ENCODE results near the gene MAPK4.

The MAPK4 gene

DNA sequence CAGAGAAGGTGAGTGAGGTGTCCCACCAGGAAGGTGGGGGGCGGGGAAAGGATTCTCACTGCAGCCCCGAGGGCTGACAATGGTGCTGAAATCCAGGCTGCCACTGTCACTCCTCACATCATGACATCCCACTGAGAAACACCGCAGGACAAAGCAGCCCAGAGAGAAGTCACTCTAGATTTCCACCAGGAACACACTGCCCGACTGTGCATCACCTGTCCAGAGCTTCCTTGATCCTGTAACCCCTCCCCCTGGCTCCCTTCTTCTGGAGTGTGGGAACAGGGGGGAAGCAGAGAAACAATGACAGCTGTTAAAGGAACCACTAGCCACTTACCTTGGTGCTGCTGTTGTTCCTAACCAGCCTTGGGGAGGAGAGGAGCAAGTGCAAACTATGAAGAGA lies 190.1 kb downstream of the MAPK4 start:
- no peak for TF ChIP-seq EZH2phosphoT487 (IDR thresholded peaks at IDR 0.05; ENCODE audit: low read depth)
- no peak for TF ChIP-seq CTCF (IDR thresholded peaks at IDR 0.05; ENCODE audit: low read depth, low read length)
- Histone ChIP-seq H3K27me3 (ENCODE audit: low read depth, low read length) (peaks cover 51% of the 10 kb centered on the region), H3K4me2 (ENCODE audit: low read length) (no peak overlapping the region), H2AFZ (ENCODE audit: low read depth, low read length) (no peak overlapping the region), H3K36me3 (replicated peaks; ENCODE audit: low read depth, low read length) (no peaks in the 10 kb centered on the region), H3K9me3 (ENCODE audit: insufficient read depth, low read length) (no peaks in the 10 kb centered on the region), H3K9ac (ENCODE audit: low read length) (no peak overlapping the region), H3K79me2 (ENCODE audit: low read length) (no peaks in the 10 kb centered on the region), H3K4me3 (ENCODE audit: low read length) (no peak overlapping the region), H3K4me1 (ENCODE audit: low read length) (no peaks in the 10 kb centered on the region), H4K20me1 (ENCODE audit: insufficient read depth, low read length) (no peaks in the 10 kb centered on the region), H3K27ac (ENCODE audit: low read length) (no peak overlapping the region)

- H3K9me3 ChIP-seq (ENCODE audit: insufficient read depth, low read length) = no peaks in the 10 kb centered on the region
- H3K4me3 ChIP-seq (ENCODE audit: low read length) = no peak overlapping the region
- TF ChIP-seq EZH2phosphoT487 (IDR thresholded peaks at IDR 0.05; ENCODE audit: low read depth) = no peak
- no peak for TF ChIP-seq CTCF (IDR thresholded peaks at IDR 0.05; ENCODE audit: low read depth, low read length)
- no peak overlapping the region for H3K4me2 ChIP-seq (ENCODE audit: low read length)
- H3K4me1 ChIP-seq (ENCODE audit: low read length) = no peaks in the 10 kb centered on the region
- H3K27ac ChIP-seq (ENCODE audit: low read length) = no peak overlapping the region
- no peak overlapping the region for H2AFZ ChIP-seq (ENCODE audit: low read depth, low read length)
- no peaks in the 10 kb centered on the region for H3K36me3 ChIP-seq (replicated peaks; ENCODE audit: low read depth, low read length)
- no peaks in the 10 kb centered on the region for H3K79me2 ChIP-seq (ENCODE audit: low read length)
- peaks cover 54% of the 10 kb centered on the region for H3K27me3 ChIP-seq (ENCODE audit: low read depth, low read length)
- no peaks in the 10 kb centered on the region for H4K20me1 ChIP-seq (ENCODE audit: insufficient read depth, low read length)
- H3K9ac ChIP-seq (ENCODE audit: low read length) = no peak overlapping the region
These were observed 190.7 kb downstream of the MAPK4 start for GRCh38 chr18:50750546-50750945.

GRCh38 chr18:50751490-50751889 lies 191.6 kb downstream of the MAPK4 start:
- Histone ChIP-seq H3K79me2 (ENCODE audit: low read length) (no peaks in the 10 kb centered on the region), H2AFZ (ENCODE audit: low read depth, low read length) (no peak overlapping the region), H3K9ac (ENCODE audit: low read length) (no peak overlapping the region), H3K4me3 (ENCODE audit: low read length) (no peak overlapping the region), H4K20me1 (ENCODE audit: insufficient read depth, low read length) (no peaks in the 10 kb centered on the region), H3K36me3 (replicated peaks; ENCODE audit: low read depth, low read length) (no peaks in the 10 kb centered on the region), H3K27ac (ENCODE audit: low read length) (no peak overlapping the region), H3K4me1 (ENCODE audit: low read length) (no peaks in the 10 kb centered on the region), H3K27me3 (ENCODE audit: low read depth, low read length) (peaks cover 60% of the 10 kb centered on the region), H3K9me3 (ENCODE audit: insufficient read depth, low read length) (no peaks in the 10 kb centered on the region), H3K4me2 (ENCODE audit: low read length) (no peak overlapping the region)
- TF ChIP-seq EZH2phosphoT487 (IDR thresholded peaks at IDR 0.05; ENCODE audit: low read depth) (no peak), CTCF (IDR thresholded peaks at IDR 0.05; ENCODE audit: low read depth, low read length) (no peak)

DNA sequence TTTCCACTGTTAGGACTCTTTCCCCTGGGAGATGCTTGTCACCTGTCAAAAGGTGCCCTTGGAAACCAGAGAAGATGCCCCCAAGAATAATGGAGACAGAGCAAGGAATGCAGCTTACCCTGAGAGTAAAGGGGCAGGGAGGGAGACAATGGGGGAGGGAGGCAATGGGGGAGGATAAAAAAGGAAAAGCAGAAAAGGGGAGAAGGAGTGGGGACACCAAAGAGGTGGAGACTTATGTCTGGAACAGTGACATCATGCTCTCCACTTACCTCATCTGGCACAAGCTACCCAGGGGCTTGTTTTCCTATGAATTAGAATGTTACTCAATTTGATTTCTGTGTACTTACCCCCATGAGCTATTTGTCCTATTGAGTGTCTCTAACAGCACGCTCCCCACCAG lies 192.1 kb downstream of the MAPK4 start:
- no peak overlapping the region for H3K27ac ChIP-seq (ENCODE audit: low read length)
- H2AFZ ChIP-seq (ENCODE audit: low read depth, low read length) = no peak overlapping the region
- H3K36me3 ChIP-seq (replicated peaks; ENCODE audit: low read depth, low read length) = no peaks in the 10 kb centered on the region
- H3K4me2 ChIP-seq (ENCODE audit: low read length) = no peak overlapping the region
- no peaks in the 10 kb centered on the region for H3K79me2 ChIP-seq (ENCODE audit: low read length)
- peaks cover 63% of the 10 kb centered on the region for H3K27me3 ChIP-seq (ENCODE audit: low read depth, low read length)
- no peak overlapping the region for H3K4me3 ChIP-seq (ENCODE audit: low read length)
- no peaks in the 10 kb centered on the region for H3K4me1 ChIP-seq (ENCODE audit: low read length)
- H4K20me1 ChIP-seq (ENCODE audit: insufficient read depth, low read length) = no peaks in the 10 kb centered on the region
- no peaks in the 10 kb centered on the region for H3K9me3 ChIP-seq (ENCODE audit: insufficient read depth, low read length)
- H3K9ac ChIP-seq (ENCODE audit: low read length) = no peak overlapping the region
- TF ChIP-seq CTCF (IDR thresholded peaks at IDR 0.05; ENCODE audit: low read depth, low read length) (no peak), EZH2phosphoT487 (IDR thresholded peaks at IDR 0.05; ENCODE audit: low read depth) (no peak)

Data from OCI-LY3 (cell line).